IMR-90 (cell line): ENCODE measurements around the gene ZSCAN25. TPM values are rescaled to one million over a fixed set of nuclear protein-coding genes. Genes with fewer than 3 reads are reported as not detected.

Experiments
- ATAC-seq: fragments of 200-7000 bp; cut with Tn5 transposase; 2 replicates; pipeline ENCODE4 v1.9.1; 2020; ENCODE audit warnings: low read depth, mild to moderate bottlenecking, moderate library complexity
- BruUV-seq: library from RNA; stranded (reverse); fragments of 400-500 nt; replicated peaks from 2 replicates; lab custom pipeline; 2021; lab: Mats Ljungman, UMichigan
- CTCF ChIA-PET: fragments of 300-600 bp; formaldehyde crosslinking; extraction: SDS; loops from one replicate; lab custom pipeline; 2021; ENCODE audit warnings: antibody characterized with exemption; lab: Yijun Ruan, JAX
- POLR2A ChIA-PET: fragments of 300-600 bp; sonication (Branson Sonifier 250); formaldehyde crosslinking; loops from one replicate; lab custom pipeline; 2022; ENCODE audit warnings: antibody characterized with exemption; ENCODE audit not compliant: unreplicated experiment; lab: Charles Lee
- DNase-seq: peaks from one replicate; pipeline ENCODE4 v3.0.0; 2013
- H2AFZ ChIP-seq: replicated peaks from 2 replicates; pipeline ENCODE3; 2013; ENCODE audit warnings: low read length, mild to moderate bottlenecking; ENCODE audit not compliant: poor library complexity
- H2AK5ac ChIP-seq: 2 replicates; pipeline ENCODE4 v1.6.1; 2013; ENCODE audit warnings: low read depth, low read length, inconsistent platforms
- H2AK9ac ChIP-seq: replicated peaks from 2 replicates; pipeline ENCODE3; 2013; ENCODE audit warnings: mild to moderate bottlenecking, low read depth, low read length, moderate library complexity; ENCODE audit not compliant: poor library complexity
- H2BK120ac ChIP-seq: 2 replicates; pipeline ENCODE4 v1.6.1; 2013; ENCODE audit warnings: low read depth, low read length, inconsistent platforms
- H2BK15ac ChIP-seq: 3 replicates; pipeline ENCODE4 v1.6.1; 2013; ENCODE audit warnings: low read depth, low read length, inconsistent platforms
- H2BK20ac ChIP-seq: 2 replicates; pipeline ENCODE4 v1.6.1; 2013; ENCODE audit warnings: low read depth, mild to moderate bottlenecking, inconsistent platforms, low read length, moderate library complexity
- H2BK5ac ChIP-seq: 2 replicates; pipeline ENCODE4 v1.6.1; 2013; ENCODE audit warnings: mild to moderate bottlenecking, low read depth, low read length, inconsistent platforms; ENCODE audit not compliant: poor library complexity, severe bottlenecking
- H3K14ac ChIP-seq: replicated peaks from 2 replicates; pipeline ENCODE4 v1.6.1; 2013; ENCODE audit warnings: low read depth, low read length, inconsistent platforms
- H3K18ac ChIP-seq: 2 replicates; pipeline ENCODE4 v1.6.1; 2013; ENCODE audit warnings: low read depth, low read length, control low read depth
- H3K23ac ChIP-seq: 2 replicates; pipeline ENCODE4 v1.6.1; 2013; ENCODE audit warnings: low read depth, low read length, inconsistent platforms
- H3K27ac ChIP-seq: 2 replicates; pipeline ENCODE4 v1.5.1; 2013; ENCODE audit warnings: mild to moderate bottlenecking, control low read depth, low read length; ENCODE audit not compliant: insufficient read depth
- H3K27me3 ChIP-seq: 2 replicates; pipeline ENCODE4 v1.6.1; 2013; ENCODE audit warnings: low read length; ENCODE audit not compliant: control insufficient read depth, insufficient read depth
- H3K36me3 ChIP-seq: 2 replicates; pipeline ENCODE4 v1.6.1; 2013; ENCODE audit warnings: low read length, mixed read lengths; ENCODE audit not compliant: control insufficient read depth, insufficient read depth
- H3K4ac ChIP-seq: 2 replicates; pipeline ENCODE4 v1.6.1; 2013; ENCODE audit warnings: low read depth, low read length, inconsistent platforms
- H3K4me1 ChIP-seq: 2 replicates; pipeline ENCODE4 v1.6.1; 2013; ENCODE audit warnings: low read length, mixed read lengths; ENCODE audit not compliant: control insufficient read depth, insufficient read depth
- H3K4me2 ChIP-seq: 2 replicates; pipeline ENCODE4 v1.6.1; 2013; ENCODE audit warnings: low read depth, mild to moderate bottlenecking, control low read depth, low read length, moderate library complexity
- H3K4me3 ChIP-seq: 2 replicates; pipeline ENCODE4 v1.5.1; 2013; ENCODE audit warnings: low read depth, mild to moderate bottlenecking, control low read depth, low read length, moderate library complexity; ENCODE audit not compliant: insufficient read depth
- H3K56ac ChIP-seq: 2 replicates; pipeline ENCODE4 v1.6.1; 2013; ENCODE audit warnings: low read length, inconsistent platforms; ENCODE audit not compliant: insufficient read depth; ENCODE audit errors: extremely low read depth
- H3K79me1 ChIP-seq, 2 experiments: 2 replicates each; pipeline ENCODE4 v1.6.1; 2013; ENCODE audit warnings: low read length in 2 of 2, inconsistent platforms in 1 of 2, low read depth in 1 of 2
- H3K9ac ChIP-seq: 2 replicates; pipeline ENCODE4 v1.6.1; 2013; ENCODE audit warnings: low read depth, low read length, control low read depth
- H3K9me1 ChIP-seq: 2 replicates; pipeline ENCODE4 v1.6.1; 2013; ENCODE audit warnings: low read length, inconsistent platforms; ENCODE audit not compliant: insufficient read depth
- H3K9me3 ChIP-seq: 2 replicates; pipeline ENCODE4 v1.6.1; 2013; ENCODE audit warnings: low read length; ENCODE audit not compliant: control insufficient read depth, insufficient read depth
- H4K20me1 ChIP-seq: 2 replicates; pipeline ENCODE4 v1.6.1; 2013; ENCODE audit warnings: low read length, inconsistent platforms; ENCODE audit not compliant: insufficient read depth
- H4K5ac ChIP-seq: 2 replicates; pipeline ENCODE4 v1.6.1; 2013; ENCODE audit warnings: mild to moderate bottlenecking, low read depth, low read length, control low read depth
- H4K8ac ChIP-seq, 2 experiments: 2 replicates each; pipeline ENCODE4 v1.6.1; 2013; ENCODE audit warnings: low read depth in 2 of 2, low read length in 2 of 2, control low read depth in 1 of 2, inconsistent platforms in 1 of 2
- H4K91ac ChIP-seq: 2 replicates; pipeline ENCODE4 v1.6.1; 2013; ENCODE audit warnings: low read depth, low read length, inconsistent platforms; ENCODE audit not compliant: insufficient read depth
- CEBPB ChIP-seq: IDR thresholded peaks from 2 replicates; pipeline ENCODE4 v1.6.1; 2012; ENCODE audit warnings: low read depth, low read length, improper control_type of control experiment
- CHD1 ChIP-seq: IDR thresholded peaks from 2 replicates; pipeline ENCODE4 v1.6.1; 2012; ENCODE audit warnings: low read depth, low read length, improper control_type of control experiment
- MAFK ChIP-seq: IDR thresholded peaks from 2 replicates; pipeline ENCODE4 v1.6.1; 2012; ENCODE audit warnings: low read depth, low read length, improper control_type of control experiment
- RAD21 ChIP-seq: IDR thresholded peaks from 2 replicates; pipeline ENCODE4 v1.6.1; 2012; ENCODE audit warnings: low read length, improper control_type of control experiment
- RCOR1 ChIP-seq: IDR thresholded peaks from 2 replicates; pipeline ENCODE4 v1.6.1; 2012; ENCODE audit warnings: mild to moderate bottlenecking, low read length, improper control_type of control experiment; ENCODE audit not compliant: insufficient replicate concordance
- RFX5 ChIP-seq: IDR thresholded peaks from 2 replicates; pipeline ENCODE4 v1.8.0; 2012; ENCODE audit warnings: low read depth, mild to moderate bottlenecking, low read length, moderate library complexity
- SMC3 ChIP-seq: fragments of 150-350 bp; IDR thresholded peaks from 2 replicates; pipeline ENCODE4 v1.6.1; 2016; ENCODE audit warnings: low read depth, mild to moderate bottlenecking, antibody characterized with exemption, low read length, moderate library complexity
- WGBS, 2 experiments: methylation state at CpG; one replicate each; pipeline versions ENCODE4 v1.1.5 to v1.1.7; 2013; ENCODE audit warnings: missing lambda C conversion rate in 2 of 2; ENCODE audit not compliant: insufficient read length in 1 of 2; ENCODE audit errors: extremely low coverage in 2 of 2; 5-methylcytosine and 5-hydroxymethylcytosine counted together
- dilution Hi-C: fragments of 300-500 bp; cut with HindIII; formaldehyde crosslinking; loops from one replicate; pipeline ENCODE4 v1.14.3; 2018; ENCODE audit warnings: low sequenced_read_pairs; ENCODE audit not compliant: unreplicated experiment
- in situ Hi-C: fragments of 300-500 bp; cut with MboI; formaldehyde crosslinking; loops from 3 replicates; pipeline ENCODE4 v1.14.3; 2019; ENCODE audit warnings: low sequenced_read_pairs, inconsistent platforms, mixed read lengths
- intact Hi-C: fragments of 100-400 bp; cut with micrococcal nuclease; formaldehyde crosslinking; loops from 2 replicates; pipeline ENCODE4 v1.10.0; 2022
- polyA plus RNA-seq, 3 experiments: library from polyadenylated mRNA; depleted of rRNA; stranded (reverse); fragments of >200 nt; gene quantifications; 2 replicates each; pipeline ENCODE4 v1.2.3, GENCODE V29; 2012; ENCODE audit warnings: low replicate concordance in 1 of 3
- total RNA-seq: library from RNA; depleted of rRNA; stranded (reverse); fragments of >200 nt; gene quantifications from 2 replicates; pipeline ENCODE4 v1.2.3, GENCODE V29; 2012

ZSCAN25 gene
- total and polyA plus RNA-seq, 2 of the 4 experiments (the other 2 are of a cell fraction): 6.2 to 9.0 TPM

- Histone ChIP-seq H2BK120ac (no peak overlapping the region), H3K4ac (no peak overlapping the region; the same call in 1 of the 2 replicates), H2BK5ac (no peak overlapping the region), H3K79me1 (peaks cover 17 to 32% of the 10 kb centered on the region in 2 experiments; a peak in 3 of 4 replicates), H4K8ac (peak overlapping the region; percentile 68 to 100), H3K23ac (no peak overlapping the region), H3K27me3 (no peaks in the 10 kb centered on the region), H2BK20ac (no peak overlapping the region), H3K9ac (no peak overlapping the region), H2AK5ac (no peak overlapping the region), H2BK15ac (no peak overlapping the region), H4K91ac (no peak overlapping the region), H4K20me1 (no peaks in the 10 kb centered on the region), H3K36me3 (peaks cover 16% of the 10 kb centered on the region), H2AK9ac (peak overlapping the region; percentile 10), H3K4me3 (peak overlapping the region; percentile 63; the same call in 1 of the 2 replicates), H3K4me1 (no peaks in the 10 kb centered on the region), H3K27ac (no peak overlapping the region), H3K9me3 (no peaks in the 10 kb centered on the region), H3K4me2 (peak overlapping the region; percentile 81), H3K56ac (no peak overlapping the region), H3K14ac (0 out of 2 replicates have a peak overlapping the region, but pooled peaks have one; percentile 89), H3K18ac (no peak overlapping the region), H3K9me1 (peaks cover 3% of the 10 kb centered on the region; the same call in 1 of the 2 replicates), H2AFZ (peak overlapping the region; percentile 99), H4K5ac (peak overlapping the region; percentile 13)
- POLR2A ChIA-PET: interaction anchor here (0.7 kb wide), 1 partner anchor 486 kb away, joined by 3 read pairs; no protein-coding TSS in a partner anchor
- in situ Hi-C loops: loop anchor here (5.0 kb wide), 1 partner anchor 54 kb away; no protein-coding TSS in a partner anchor
- no peak for DNase-seq
- WGBS, 2 experiments: no CpG with 5 or more reads among the region's 5 CpGs
- TF ChIP-seq SMC3 (no peak), CHD1 (no peak), RFX5 (no peak), RAD21 (no peak), MAFK (no peak), RCOR1 (no peak), CEBPB (no peak)
- dilution Hi-C loops: no loop called here
- CTCF ChIA-PET: interaction anchor here (0.6 to 1.1 kb wide), 3 partner anchors 13 to 70 kb away, joined by 3 to 4 read pairs (median 4); no protein-coding TSS in a partner anchor
- ATAC-seq: no peak
- intact Hi-C loops: loop anchor here (2.0 to 5.0 kb wide), 3 partner anchors 54 to 376 kb away; partner anchors contain the start of gene ZKSCAN5
- BruUV-seq: no TSS peak
These were observed 772 bp upstream of the ZSCAN25 start for GRCh38 chr7:99615989-99616358.
